ENCODE data around the gene APOL3.
"Not testable (repeated sequence)": the region's sequence is repeated elsewhere in the genome, so short reads cannot be mapped to it uniquely, and the experiment has no call there.

The APOL3 gene

GRCh38 chr22:36194385-36194784 lies 33.8 kb upstream of the APOL3 start:
- TF ChIP-seq, protein P1, sequence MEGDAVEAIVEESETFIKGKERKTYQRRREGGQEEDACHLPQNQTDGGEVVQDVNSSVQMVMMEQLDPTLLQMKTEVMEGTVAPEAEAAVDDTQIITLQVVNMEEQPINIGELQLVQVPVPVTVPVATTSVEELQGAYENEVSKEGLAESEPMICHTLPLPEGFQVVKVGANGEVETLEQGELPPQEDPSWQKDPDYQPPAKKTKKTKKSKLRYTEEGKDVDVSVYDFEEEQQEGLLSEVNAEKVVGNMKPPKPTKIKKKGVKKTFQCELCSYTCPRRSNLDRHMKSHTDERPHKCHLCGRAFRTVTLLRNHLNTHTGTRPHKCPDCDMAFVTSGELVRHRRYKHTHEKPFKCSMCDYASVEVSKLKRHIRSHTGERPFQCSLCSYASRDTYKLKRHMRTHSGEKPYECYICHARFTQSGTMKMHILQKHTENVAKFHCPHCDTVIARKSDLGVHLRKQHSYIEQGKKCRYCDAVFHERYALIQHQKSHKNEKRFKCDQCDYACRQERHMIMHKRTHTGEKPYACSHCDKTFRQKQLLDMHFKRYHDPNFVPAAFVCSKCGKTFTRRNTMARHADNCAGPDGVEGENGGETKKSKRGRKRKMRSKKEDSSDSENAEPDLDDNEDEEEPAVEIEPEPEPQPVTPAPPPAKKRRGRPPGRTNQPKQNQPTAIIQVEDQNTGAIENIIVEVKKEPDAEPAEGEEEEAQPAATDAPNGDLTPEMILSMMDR (IDR thresholded peaks at IDR 0.05; ENCODE audit: low read depth, low read length, missing control alignments), result no peak
- H3K27ac ChIP-seq, result no peak overlapping the region
- H3K4me3 ChIP-seq (ENCODE audit: low read depth, low read length), result no peak overlapping the region
- no peaks in the 10 kb centered on the region for H3K27me3 ChIP-seq (replicated peaks)
- no peak for DNase-seq
- in situ Hi-C loops (cut with HindIII; ENCODE audit: low pct_ligation_motif_present, low sequenced_read_pairs), result no loop called here
- no peaks in the 10 kb centered on the region for H3K36me3 ChIP-seq (replicated peaks)

DNA sequence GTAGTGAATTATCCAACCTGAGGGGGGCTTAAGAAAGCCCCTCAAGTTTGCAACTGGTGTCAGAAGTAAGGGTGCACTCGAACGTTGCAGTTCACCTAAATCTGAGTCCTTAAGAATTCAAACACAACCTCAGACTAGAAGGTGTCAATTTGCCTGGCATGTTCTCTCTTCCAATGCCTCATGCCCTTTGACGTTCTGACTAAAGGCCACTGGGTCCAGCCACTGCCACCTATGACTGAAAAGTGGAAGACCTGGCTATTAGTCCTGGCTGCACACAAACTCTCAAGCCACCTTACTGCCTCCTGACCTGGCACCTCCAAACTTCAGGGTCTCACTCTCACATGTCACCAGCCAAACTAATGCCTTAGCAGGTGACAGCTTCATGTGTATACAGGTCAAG lies 33.0 kb upstream of the APOL3 start:
- Histone ChIP-seq H3K36me3 (replicated peaks) (no peaks in the 10 kb centered on the region), H3K4me3 (ENCODE audit: low read depth, low read length) (no peak overlapping the region), H3K27ac (no peak overlapping the region), H3K27me3 (replicated peaks) (no peaks in the 10 kb centered on the region)
- in situ Hi-C loops (cut with HindIII; ENCODE audit: low pct_ligation_motif_present, low sequenced_read_pairs), result no loop called here
- no peak for DNase-seq
- TF ChIP-seq, protein P1 (IDR thresholded peaks at IDR 0.05; ENCODE audit: low read depth, low read length, missing control alignments), result no peak

GRCh38 chr22:36193171-36193570 lies 32.6 kb upstream of the APOL3 start:
- Histone ChIP-seq H3K27me3 (replicated peaks) (no peaks in the 10 kb centered on the region), H3K36me3 (replicated peaks) (no peaks in the 10 kb centered on the region), H3K4me3 (ENCODE audit: low read depth, low read length) (no peak overlapping the region), H3K27ac (no peak overlapping the region)
- TF ChIP-seq, protein P1 (IDR thresholded peaks at IDR 0.05; ENCODE audit: low read depth, low read length, missing control alignments), result no peak
- DNase-seq, result no peak
- in situ Hi-C loops (cut with HindIII; ENCODE audit: low pct_ligation_motif_present, low sequenced_read_pairs), result no loop called here

GRCh38 chr22:36192542-36192941 lies 32.0 kb upstream of the APOL3 start:
- TF ChIP-seq, protein P1 (IDR thresholded peaks at IDR 0.05; ENCODE audit: low read depth, low read length, missing control alignments), result no peak
- no peak for DNase-seq
- Histone ChIP-seq H3K4me3 (ENCODE audit: low read depth, low read length) (no peak overlapping the region), H3K27ac (no peak overlapping the region), H3K27me3 (replicated peaks) (no peaks in the 10 kb centered on the region), H3K36me3 (replicated peaks) (no peaks in the 10 kb centered on the region)
- in situ Hi-C loops (cut with HindIII; ENCODE audit: low pct_ligation_motif_present, low sequenced_read_pairs), result no loop called here

GRCh38 chr22:36191106-36191836 lies 30.7 kb upstream of the APOL3 start:
- Histone ChIP-seq H3K27me3 (replicated peaks) (no peaks in the 10 kb centered on the region), H3K36me3 (replicated peaks) (no peaks in the 10 kb centered on the region), H3K4me3 (ENCODE audit: low read depth, low read length) (no peak overlapping the region), H3K27ac (no peak overlapping the region)
- in situ Hi-C loops (cut with HindIII; ENCODE audit: low pct_ligation_motif_present, low sequenced_read_pairs), result no loop called here
- DNase-seq, result no peak
- TF ChIP-seq, protein P1 (IDR thresholded peaks at IDR 0.05; ENCODE audit: low read depth, low read length, missing control alignments), result no peak

- H3K27ac ChIP-seq; DNase-seq; H3K4me3 ChIP-seq (ENCODE audit: low read depth, low read length); in situ Hi-C loops (cut with HindIII; ENCODE audit: low pct_ligation_motif_present, low sequenced_read_pairs); H3K27me3 ChIP-seq (replicated peaks); H3K36me3 ChIP-seq (replicated peaks): not testable (repeated sequence)
Observed at GRCh38 chr22:36187862-36188261, 27.3 kb upstream of the APOL3 start.

Measured in brain microvascular endothelial cell (primary cell).